Measurements from ENCODE around the gene ACOXL. TPM values are rescaled to one million over a fixed set of nuclear protein-coding genes. Genes with fewer than 3 reads are reported as not detected.

ACOXL gene
- total and polyA plus RNA-seq, 2 of the 8 experiments (the other 6 are each of a cell fraction or from before 2014, with no cell fraction given) = 11.4 to 20.6 TPM

DNA sequence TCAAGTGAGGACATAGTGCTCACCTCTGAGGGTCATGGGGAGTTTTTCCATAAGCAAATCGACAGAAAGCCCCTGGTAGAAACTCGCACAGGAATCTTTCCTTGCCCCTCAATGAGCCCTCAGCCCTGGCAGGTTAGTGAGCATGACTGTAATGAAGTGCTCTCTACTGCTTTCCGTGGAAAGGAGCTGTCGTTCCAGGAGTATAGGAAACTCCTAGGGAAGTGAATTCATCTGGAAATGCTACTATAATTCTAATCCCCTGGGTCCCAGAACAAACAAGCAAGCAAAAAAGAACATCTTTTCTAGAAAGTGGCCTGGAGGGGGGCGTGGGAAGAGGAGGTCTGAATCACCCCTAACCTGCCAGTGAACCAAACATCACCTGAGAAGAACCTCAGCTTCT, 406.5 kb downstream of the ACOXL start:
- Histone ChIP-seq H3K36me3 (ENCODE audit: control insufficient read depth in 2 of 4, insufficient read depth in 4 of 4, low read length in 3 of 4) (peaks cover 0 to 20% (median 8%) of the 10 kb centered on the region in 4 experiments; a peak in 4 of 8 replicates), H2BK120ac (replicated peaks; ENCODE audit: low read depth, low read length) (no peak overlapping the region), H4K8ac (ENCODE audit: extremely low read depth, insufficient read depth, low read length) (no peak overlapping the region), H3K79me1 (ENCODE audit: low read depth, low read length) (peaks cover 19% of the 10 kb centered on the region), H3K9me3 (ENCODE audit: insufficient read depth in 2 of 2, low read depth in 1 of 2, low read length in 1 of 2) (no peaks in the 10 kb centered on the region), H3K9ac (replicated peaks in 1 of 4; ENCODE audit: extremely low read depth in 1 of 4, low read depth in 3 of 4, low read length in 3 of 4) (no peak overlapping the region), H3K23ac (ENCODE audit: insufficient read length) (no peak overlapping the region), H4K5ac (ENCODE audit: insufficient read length, low read depth, low read length) (no peak overlapping the region), H3K4me3 (ENCODE audit: extremely low read depth in 1 of 4, insufficient read depth in 2 of 4, low read depth in 3 of 4, low read length in 4 of 4) (no peak overlapping the region), H3K18ac (ENCODE audit: extremely low read depth, low read length) (no peak overlapping the region), H3K4me1 (replicated peaks in 1 of 4; ENCODE audit: control insufficient read depth in 3 of 4, insufficient read depth in 4 of 4, low read length in 3 of 4) (peaks cover 0 to 5% (median 0%) of the 10 kb centered on the region in 4 experiments; a peak in 2 of 7 replicates), H3K27me3 (replicated peaks in 1 of 4; ENCODE audit: control insufficient read depth in 3 of 4, extremely low read depth in 1 of 4, insufficient read depth in 3 of 4, low read length in 3 of 4) (no peaks in the 10 kb centered on the region), H3K23me2 (ENCODE audit: low read depth, low read length) (no peaks in the 10 kb centered on the region), H2BK12ac (ENCODE audit: low read depth, low read length) (no peak overlapping the region), H2BK15ac (ENCODE audit: low read length) (no peak overlapping the region), H3K56ac (replicated peaks; ENCODE audit: insufficient read length, low read depth, low read length) (no peak overlapping the region), H2AK5ac (ENCODE audit: low read depth, low read length) (no peak overlapping the region), H4K91ac (replicated peaks; ENCODE audit: insufficient read length, low read length) (no peak overlapping the region), H2AFZ (ENCODE audit: low read length) (no peak overlapping the region), H3K4ac (replicated peaks; ENCODE audit: insufficient read length, low read depth, low read length) (no peak overlapping the region), H3K14ac (ENCODE audit: insufficient read length) (no peak overlapping the region), H3K79me2 (ENCODE audit: control insufficient read depth in 1 of 2, insufficient read depth in 2 of 2, low read length in 2 of 2) (peaks cover 5 to 61% of the 10 kb centered on the region in 2 experiments; a peak in 2 of 4 replicates), H3K27ac (ENCODE audit: low read depth, low read length) (no peak overlapping the region), H2BK5ac (ENCODE audit: low read depth, low read length) (no peak overlapping the region), H3K4me2 (ENCODE audit: insufficient read depth in 1 of 2, low read depth in 2 of 2, low read length in 2 of 2) (no peak overlapping the region), H2BK20ac (ENCODE audit: low read length) (no peak overlapping the region), H4K20me1 (replicated peaks in 1 of 2; ENCODE audit: control insufficient read depth in 1 of 2, insufficient read depth in 2 of 2, low read length in 2 of 2) (peaks cover 6 to 22% of the 10 kb centered on the region in 2 experiments)
- WGBS, 2 experiments (ENCODE audit: extremely low coverage in 1 of 2, insufficient coverage in 1 of 2, insufficient read length in 1 of 2, insufficient replicate concordance in 2 of 2, low coverage in 1 of 2, low lambda C conversion rate in 2 of 2, missing lambda C conversion rate in 1 of 2) = 85% methylated on average over 5 of the region's 5 CpGs; no CpG with 5 or more reads in 1 of the 2 experiments
- ChIA-PET CTCF (ENCODE audit: partially characterized antibody) (no interaction called here), POLR2A (ENCODE audit: partially characterized antibody) (no interaction called here)
- no peak for FAIRE-seq
- no peak for DNase-seq (ENCODE audit: low read depth in 1 of 2, low spot score in 2 of 2)
- TF ChIP-seq NRF1 (IDR thresholded peaks at IDR 0.05; ENCODE audit: low read depth, low read length) = no peak
- no peak for TF ChIP-seq JUND (IDR thresholded peaks at IDR 0.05; ENCODE audit: low read length)
- no peak for TF ChIP-seq KDM1A (IDR thresholded peaks at IDR 0.05; ENCODE audit: borderline replicate concordance, low read length)
- no peak for TF ChIP-seq TAF7 (optimal IDR thresholded peaks at IDR 0.05; ENCODE audit: borderline replicate concordance, low read depth, low read length)
- TF ChIP-seq SUZ12 (IDR thresholded peaks at IDR 0.05; ENCODE audit: low read length) = no peak
- no peak for TF ChIP-seq KDM4A (IDR thresholded peaks at IDR 0.05; ENCODE audit: low read depth, low read length, severe bottlenecking)
- no peak for TF ChIP-seq SRF (IDR thresholded peaks at IDR 0.05; ENCODE audit: low read depth, low read length)
- no peak for TF ChIP-seq ATF3 (IDR thresholded peaks at IDR 0.05; ENCODE audit: insufficient read depth, low read depth, low read length)
- no peak for TF ChIP-seq RBBP5 (IDR thresholded peaks at IDR 0.05; ENCODE audit: borderline replicate concordance, low read depth, low read length)
- TF ChIP-seq CEBPB (IDR thresholded peaks at IDR 0.05; ENCODE audit: low read depth, low read length) = no peak
- no peak for TF ChIP-seq RFX5 (IDR thresholded peaks at IDR 0.05; ENCODE audit: borderline replicate concordance, low read depth, low read length)
- TF ChIP-seq SP1 (IDR thresholded peaks at IDR 0.05; ENCODE audit: low read depth, low read length) = no peak
- TF ChIP-seq MAFK (IDR thresholded peaks at IDR 0.05; ENCODE audit: low read depth, low read length) = no peak
- TF ChIP-seq SP4 (IDR thresholded peaks at IDR 0.05; ENCODE audit: low read length) = no peak
- TF ChIP-seq TEAD4 (IDR thresholded peaks at IDR 0.05; ENCODE audit: low read depth, low read length) = no peak
- no peak for TF ChIP-seq TAF1 (IDR thresholded peaks at IDR 0.05; ENCODE audit: low read depth, low read length)
